GM12874 (cell line): Measurements from ENCODE around the gene SLC35B2.

Experiments used
- CTCF ChIP-seq: IDR thresholded peaks from 2 replicates; pipeline ENCODE4 v1.5.1; 2011; ENCODE audit warnings: low read depth, mild to moderate bottlenecking, control low read depth, low read length, moderate library complexity; ENCODE audit not compliant: insufficient read depth

Gene SLC35B2

GRCh38 chr6:44264154-44265006 lies 7.1 kb upstream of the SLC35B2 start:
- TF ChIP-seq CTCF = no peak

- no peak for TF ChIP-seq CTCF
Observed at GRCh38 chr6:44263354-44264100, 6.2 kb upstream of the SLC35B2 start.

GRCh38 chr6:44262467-44263353 lies 5.4 kb upstream of the SLC35B2 start:
- no peak for TF ChIP-seq CTCF

- TF ChIP-seq CTCF = no peak
Observed at GRCh38 chr6:44261581-44261980, 4.3 kb upstream of the SLC35B2 start.

GRCh38 chr6:44260451-44261297 lies 3.3 kb upstream of the SLC35B2 start:
- TF ChIP-seq CTCF = no peak

- TF ChIP-seq CTCF = no peak
Observed at GRCh38 chr6:44260011-44260410, 2.7 kb upstream of the SLC35B2 start.
